ENCODE results near the gene KCNJ6. TPM values are rescaled to one million over a fixed set of nuclear protein-coding genes. Genes with fewer than 3 reads are reported as not detected.

The KCNJ6 gene
- total RNA-seq, 4 donors from 2014 or later = not detected

GRCh38 chr21:37744551-37744950 lies 171.7 kb downstream of the KCNJ6 start:
- no peak overlapping the region for H3K27ac ChIP-seq
- in situ Hi-C loops (cut with MboI; ENCODE audit: low sequenced_read_pairs in 4 of 4) (no loop called here), intact Hi-C loops (cut with DNase I; ENCODE audit: low total_unique reads) (no loop called here)
- no peaks in the 10 kb centered on the region for H3K36me3 ChIP-seq
- H3K4me1 ChIP-seq = peaks cover 0 to 10% of the 10 kb centered on the region in 2 donors
- no peak overlapping the region for H3K4me3 ChIP-seq
- no peak for ATAC-seq
- TF ChIP-seq POLR2A (IDR thresholded peaks at IDR 0.05) (no peak), CTCF (IDR thresholded peaks at IDR 0.05 in 4 of 5, conservative IDR thresholded peaks at IDR 0.05 in 1 of 5) (no peak)
- no peaks in the 10 kb centered on the region for H3K9me3 ChIP-seq
- no peak for DNase-seq
- peaks cover 0 to 5% (median 0%) of the 10 kb centered on the region in 3 donors for H3K27me3 ChIP-seq

- no peaks in the 10 kb centered on the region for H3K9me3 ChIP-seq
- intact Hi-C loops (cut with DNase I; ENCODE audit: low total_unique reads) (no loop called here), in situ Hi-C loops (cut with MboI; ENCODE audit: low sequenced_read_pairs in 4 of 4) (no loop called here)
- DNase-seq (no peak), ATAC-seq (no peak)
- TF ChIP-seq CTCF (IDR thresholded peaks at IDR 0.05 in 4 of 5, conservative IDR thresholded peaks at IDR 0.05 in 1 of 5) (no peak), POLR2A (IDR thresholded peaks at IDR 0.05) (no peak)
- peaks cover 0 to 3% (median 0%) of the 10 kb centered on the region in 3 donors for H3K27me3 ChIP-seq
- H3K27ac ChIP-seq = no peak overlapping the region
- no peaks in the 10 kb centered on the region for H3K36me3 ChIP-seq
- peaks cover 0 to 10% of the 10 kb centered on the region in 2 donors for H3K4me1 ChIP-seq
- no peak overlapping the region for H3K4me3 ChIP-seq
These were observed 173.7 kb downstream of the KCNJ6 start for GRCh38 chr21:37742532-37742931.

GRCh38 chr21:37742115-37742514 lies 174.1 kb downstream of the KCNJ6 start:
- H3K27me3 ChIP-seq = no peaks in the 10 kb centered on the region
- no peaks in the 10 kb centered on the region for H3K36me3 ChIP-seq
- H3K4me3 ChIP-seq = no peak overlapping the region
- H3K4me1 ChIP-seq = peaks cover 0 to 10% of the 10 kb centered on the region in 2 donors
- in situ Hi-C loops (cut with MboI; ENCODE audit: low sequenced_read_pairs in 4 of 4) = no loop called here
- intact Hi-C loops (cut with DNase I; ENCODE audit: low total_unique reads) = no loop called here
- H3K9me3 ChIP-seq = no peaks in the 10 kb centered on the region
- no peak for ATAC-seq
- no peak overlapping the region for H3K27ac ChIP-seq
- TF ChIP-seq POLR2A (IDR thresholded peaks at IDR 0.05) = no peak
- TF ChIP-seq CTCF (IDR thresholded peaks at IDR 0.05 in 4 of 5, conservative IDR thresholded peaks at IDR 0.05 in 1 of 5) = no peak
- DNase-seq = no peak

GRCh38 chr21:37737996-37738395 lies 178.3 kb downstream of the KCNJ6 start:
- TF ChIP-seq CTCF (IDR thresholded peaks at IDR 0.05 in 4 of 5, conservative IDR thresholded peaks at IDR 0.05 in 1 of 5) = no peak
- TF ChIP-seq POLR2A (IDR thresholded peaks at IDR 0.05) = no peak
- Histone ChIP-seq H3K36me3 (no peaks in the 10 kb centered on the region), H3K27ac (no peak overlapping the region), H3K4me1 (peaks cover 0 to 10% of the 10 kb centered on the region in 2 donors), H3K27me3 (no peaks in the 10 kb centered on the region), H3K4me3 (no peak overlapping the region), H3K9me3 (no peaks in the 10 kb centered on the region)
- DNase-seq (no peak), ATAC-seq (no peak)
- intact Hi-C loops (cut with DNase I; ENCODE audit: low total_unique reads) = no loop called here
- in situ Hi-C loops (cut with MboI; ENCODE audit: low sequenced_read_pairs in 4 of 4) = no loop called here

- Histone ChIP-seq H3K27me3 (no peaks in the 10 kb centered on the region), H3K4me3 (no peak overlapping the region), H3K4me1 (peaks cover 0 to 10% of the 10 kb centered on the region in 2 donors), H3K9me3 (no peaks in the 10 kb centered on the region), H3K27ac (no peak overlapping the region), H3K36me3 (no peaks in the 10 kb centered on the region)
- no peak for TF ChIP-seq POLR2A (IDR thresholded peaks at IDR 0.05)
- TF ChIP-seq CTCF (IDR thresholded peaks at IDR 0.05 in 4 of 5, conservative IDR thresholded peaks at IDR 0.05 in 1 of 5) = no peak
- no peak for DNase-seq
- in situ Hi-C loops (cut with MboI; ENCODE audit: low sequenced_read_pairs in 4 of 4) = no loop called here
- peak in 1 of 2 donors; percentile 61 for ATAC-seq
- intact Hi-C loops (cut with DNase I; ENCODE audit: low total_unique reads) = no loop called here
These were observed 178.8 kb downstream of the KCNJ6 start for GRCh38 chr21:37737507-37737906.
